GM10847 (cell line): ENCODE measurements around the gene THADA.

Experiments
- POLR2A ChIP-seq: IDR thresholded peaks from 2 replicates; pipeline ENCODE4 v1.6.1; 2011; ENCODE audit not compliant: insufficient read length; ENCODE audit errors: extremely low read depth

THADA gene

GRCh38 chr2:43455296-43455695, 140.5 kb downstream of the THADA start:
- no peak for TF ChIP-seq POLR2A

- TF ChIP-seq POLR2A: no peak
These were observed 141.0 kb downstream of the THADA start for GRCh38 chr2:43454791-43455190.

- no peak for TF ChIP-seq POLR2A
These were observed 142.4 kb downstream of the THADA start for GRCh38 chr2:43453179-43454170.

GRCh38 chr2:43452318-43452731, 143.5 kb downstream of the THADA start:
- TF ChIP-seq POLR2A: no peak

- no peak for TF ChIP-seq POLR2A
These were observed 145.2 kb downstream of the THADA start for GRCh38 chr2:43450617-43451016.

- no peak for TF ChIP-seq POLR2A
These were observed 147.1 kb downstream of the THADA start for GRCh38 chr2:43448822-43449110.

- TF ChIP-seq POLR2A: no peak
These were observed 147.6 kb downstream of the THADA start for GRCh38 chr2:43448011-43448821.

- TF ChIP-seq POLR2A: no peak
These were observed 150.1 kb downstream of the THADA start for GRCh38 chr2:43445781-43446180.

GRCh38 chr2:43444989-43445645, 150.7 kb downstream of the THADA start:
- no peak for TF ChIP-seq POLR2A

- TF ChIP-seq POLR2A: no peak
These were observed 152.6 kb downstream of the THADA start for GRCh38 chr2:43443282-43443681.

GRCh38 chr2:43441195-43441594, 154.6 kb downstream of the THADA start:
- TF ChIP-seq POLR2A: no peak

GRCh38 chr2:43438858-43439655, 156.8 kb downstream of the THADA start:
- TF ChIP-seq POLR2A: no peak

- TF ChIP-seq POLR2A: no peak
These were observed 157.5 kb downstream of the THADA start for GRCh38 chr2:43438342-43438741.

- no peak for TF ChIP-seq POLR2A
These were observed 158.5 kb downstream of the THADA start for GRCh38 chr2:43437363-43437762.

GRCh38 chr2:43436431-43436830, 159.4 kb downstream of the THADA start:
- TF ChIP-seq POLR2A: no peak
